ENCODE data around the gene B3GNT2.
"Not testable (repeated sequence)": the region's sequence is repeated elsewhere in the genome, so short reads cannot be mapped to it uniquely, and the experiment has no call there.

B3GNT2 gene

GRCh38 chr2:62238236-62238635 lies 42.3 kb downstream of the B3GNT2 start:
- no peak for DNase-seq (ENCODE audit: low read depth in 2 of 2)

- no peak for DNase-seq (ENCODE audit: low read depth in 2 of 2)
Measured at GRCh38 chr2:62240546-62240945, 44.6 kb downstream of the B3GNT2 start.

- no peak for DNase-seq (ENCODE audit: low read depth in 2 of 2)
Measured at GRCh38 chr2:62243983-62244382, 48.1 kb downstream of the B3GNT2 start.

- DNase-seq (ENCODE audit: low read depth in 2 of 2) = no peak
Measured at GRCh38 chr2:62248226-62248625, 52.3 kb downstream of the B3GNT2 start.

GRCh38 chr2:62250239-62250638 lies 54.3 kb downstream of the B3GNT2 start:
- no peak for DNase-seq (ENCODE audit: low read depth in 2 of 2)

- no peak for DNase-seq (ENCODE audit: low read depth in 2 of 2)
Measured at GRCh38 chr2:62254424-62255266, 58.7 kb downstream of the B3GNT2 start.

- DNase-seq (ENCODE audit: low read depth in 2 of 2) = no peak
Measured at GRCh38 chr2:62257466-62257865, 61.6 kb downstream of the B3GNT2 start.

- no peak for DNase-seq (ENCODE audit: low read depth in 2 of 2)
Measured at GRCh38 chr2:62263076-62263715, 67.3 kb downstream of the B3GNT2 start.

- DNase-seq (ENCODE audit: low read depth in 2 of 2) = no peak
Measured at GRCh38 chr2:62264186-62264585, 68.3 kb downstream of the B3GNT2 start.

- DNase-seq (ENCODE audit: low read depth in 2 of 2) = no peak
Measured at GRCh38 chr2:62265106-62265505, 69.2 kb downstream of the B3GNT2 start.

- no peak for DNase-seq (ENCODE audit: low read depth in 2 of 2)
Measured at GRCh38 chr2:62266433-62267038, 70.6 kb downstream of the B3GNT2 start.

- no peak for DNase-seq (ENCODE audit: low read depth in 2 of 2)
Measured at GRCh38 chr2:62267696-62268095, 71.8 kb downstream of the B3GNT2 start.

GRCh38 chr2:62268681-62269188 lies 72.8 kb downstream of the B3GNT2 start:
- not testable (repeated sequence) for DNase-seq (ENCODE audit: low read depth in 2 of 2)

GRCh38 chr2:62270728-62271127 lies 74.8 kb downstream of the B3GNT2 start:
- no peak for DNase-seq (ENCODE audit: low read depth in 2 of 2)

All from stimulated activated CD8-positive, alpha-beta memory T cell treated with anti-CD3 and anti-CD28 coated beads, Interleukin-15, amount 100 ng/mL, for 48 hours (primary cell).